Endothelial cell of umbilical vein (primary cell): ENCODE measurements around the gene FMN2.

Source experiments
- CTCF ChIP-seq, 2 donors: IDR thresholded peaks; 1 replicate in 1 of 2; 2 replicates in 1 of 2; pipeline ENCODE4 v1.5.1; 2011; ENCODE audit warnings: low read length in 2 of 2, mild to moderate bottlenecking in 2 of 2, moderate library complexity in 2 of 2, control low read depth in 1 of 2, inconsistent platforms in 1 of 2, low read depth in 1 of 2; ENCODE audit not compliant: insufficient read depth in 1 of 2; ENCODE audit errors: extremely low read depth in 1 of 2
- EZH2 ChIP-seq: IDR thresholded peaks from 2 replicates; pipeline ENCODE4 v1.6.1; 2012; ENCODE audit warnings: borderline replicate concordance, low read depth, mild to moderate bottlenecking, moderate library complexity, low read length, inconsistent platforms; ENCODE audit not compliant: severe bottlenecking
- FOS ChIP-seq: IDR thresholded peaks from 2 replicates; pipeline ENCODE4 v1.6.1; 2011; ENCODE audit warnings: mild to moderate bottlenecking, low read length, moderate library complexity, borderline replicate concordance; ENCODE audit not compliant: insufficient read depth
- JUN ChIP-seq: IDR thresholded peaks from 2 replicates; pipeline ENCODE4 v1.6.1; 2011; ENCODE audit warnings: borderline replicate concordance, low read depth; ENCODE audit not compliant: insufficient read length, insufficient read depth
- MAX ChIP-seq: IDR thresholded peaks from 2 replicates; pipeline ENCODE4 v1.6.1; 2011; ENCODE audit not compliant: insufficient read depth, insufficient read length
- MYC ChIP-seq: IDR thresholded peaks from one replicate; pipeline ENCODE4 v1.6.1; 2011; ENCODE audit warnings: mild to moderate bottlenecking, low read depth, low read length
- POLR2A ChIP-seq: IDR thresholded peaks from 2 replicates; pipeline ENCODE4 v1.6.1; 2012; ENCODE audit warnings: low read depth, mild to moderate bottlenecking, control low read depth, low read length
- POLR2AphosphoS5 ChIP-seq: IDR thresholded peaks from 2 replicates; pipeline ENCODE4 v1.6.1; 2012; ENCODE audit warnings: low read depth, mild to moderate bottlenecking, control low read depth, low read length, moderate library complexity; ENCODE audit not compliant: insufficient read depth

- no peak for TF ChIP-seq POLR2A
- no peak for TF ChIP-seq CTCF (IDR thresholded peaks at IDR 0.05; ENCODE audit: extremely low read depth in 1 of 2, insufficient read depth in 1 of 2, low read depth in 1 of 2, low read length in 2 of 2)
- no peak for TF ChIP-seq EZH2
- no peak for TF ChIP-seq JUN
- TF ChIP-seq MAX = no peak
- no peak for TF ChIP-seq POLR2AphosphoS5
- no peak for TF ChIP-seq FOS
- TF ChIP-seq MYC = no peak
These were observed 37.5 kb upstream of the FMN2 start for GRCh38 chr1:240054109-240054701.
